GM19351 (cell line): ENCODE results near the gene C1QTNF9B.
"Not testable (repeated sequence)": the region's sequence is repeated elsewhere in the genome, so short reads cannot be mapped to it uniquely, and the experiment has no call there.

ENCODE experiments used
- ATAC-seq: cut with Tn5 transposase; IDR thresholded peaks from one replicate; pipeline ENCODE4 v1.9.1; 2021; ENCODE audit warnings: mild to moderate bottlenecking, moderate library complexity; ENCODE audit not compliant: unreplicated experiment

C1QTNF9B gene

GRCh38 chr13:23898101-23898500 is 799 bp upstream of the C1QTNF9B start:
- ATAC-seq: no peak

- ATAC-seq: not testable (repeated sequence)
These were observed 2.6 kb downstream of the C1QTNF9B start for GRCh38 chr13:23894746-23895145.

GRCh38 chr13:23893791-23894190 is 3.5 kb downstream of the C1QTNF9B start:
- not testable (repeated sequence) for ATAC-seq

GRCh38 chr13:23889615-23890607 is 7.4 kb downstream of the C1QTNF9B start:
- ATAC-seq: peak; percentile 18

GRCh38 chr13:23888658-23889614 is 8.4 kb downstream of the C1QTNF9B start, which contains the start of gene MIPEP:
TSS of gene MIPEP (minus strand) at chr13:23889400. CDS start at chr13:23889320, 80 bp downstream.
- peak; percentile 88 for ATAC-seq

GRCh38 chr13:23884361-23884760 is 12.9 kb downstream of the C1QTNF9B start:
- ATAC-seq: not testable (repeated sequence)

- no peak for ATAC-seq
These were observed 14.0 kb downstream of the C1QTNF9B start for GRCh38 chr13:23883255-23883654.

- not testable (repeated sequence) for ATAC-seq
These were observed 15.9 kb downstream of the C1QTNF9B start for GRCh38 chr13:23881402-23881800.

GRCh38 chr13:23880493-23881401 is 16.6 kb downstream of the C1QTNF9B start:
- not testable (repeated sequence) for ATAC-seq

GRCh38 chr13:23877286-23877685 is 20.0 kb downstream of the C1QTNF9B start:
- no peak for ATAC-seq

GRCh38 chr13:23876265-23876664 is 21.0 kb downstream of the C1QTNF9B start:
- ATAC-seq: peak; percentile 62

- ATAC-seq: no peak
These were observed 25.6 kb downstream of the C1QTNF9B start for GRCh38 chr13:23871616-23872220.

GRCh38 chr13:23870356-23871140 is 26.8 kb downstream of the C1QTNF9B start:
- ATAC-seq: no peak

GRCh38 chr13:23868521-23868920 is 28.8 kb downstream of the C1QTNF9B start:
- no peak for ATAC-seq

- ATAC-seq: no peak
These were observed 30.2 kb downstream of the C1QTNF9B start for GRCh38 chr13:23867027-23867491.

- no peak for ATAC-seq
These were observed 30.8 kb downstream of the C1QTNF9B start for GRCh38 chr13:23866420-23867026.

- ATAC-seq: no peak
These were observed 31.4 kb downstream of the C1QTNF9B start for GRCh38 chr13:23865906-23866305.

GRCh38 chr13:23865026-23865425 is 32.3 kb downstream of the C1QTNF9B start:
- ATAC-seq: no peak
